ENCODE data around the gene EFNA5.

DNA sequence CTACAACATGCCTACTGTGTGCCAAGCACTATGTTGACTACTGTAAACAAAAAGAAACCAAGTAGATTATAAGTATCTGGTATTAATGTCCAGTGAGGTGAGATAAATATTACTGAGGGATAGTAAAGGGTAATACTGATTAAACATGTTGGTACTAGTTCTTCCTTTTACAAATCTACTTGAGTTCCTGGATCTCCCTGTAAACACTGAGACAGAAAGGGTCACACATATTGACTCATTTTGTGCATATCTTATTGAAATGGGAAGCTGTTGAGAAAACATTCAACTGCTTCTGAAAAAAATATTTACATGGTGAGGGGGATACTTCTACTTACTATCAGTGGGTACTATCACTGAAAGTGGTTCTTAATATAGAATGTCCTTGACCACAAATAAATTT is 24.3 kb downstream of the EFNA5 start:
- TF ChIP-seq, protein P1, sequence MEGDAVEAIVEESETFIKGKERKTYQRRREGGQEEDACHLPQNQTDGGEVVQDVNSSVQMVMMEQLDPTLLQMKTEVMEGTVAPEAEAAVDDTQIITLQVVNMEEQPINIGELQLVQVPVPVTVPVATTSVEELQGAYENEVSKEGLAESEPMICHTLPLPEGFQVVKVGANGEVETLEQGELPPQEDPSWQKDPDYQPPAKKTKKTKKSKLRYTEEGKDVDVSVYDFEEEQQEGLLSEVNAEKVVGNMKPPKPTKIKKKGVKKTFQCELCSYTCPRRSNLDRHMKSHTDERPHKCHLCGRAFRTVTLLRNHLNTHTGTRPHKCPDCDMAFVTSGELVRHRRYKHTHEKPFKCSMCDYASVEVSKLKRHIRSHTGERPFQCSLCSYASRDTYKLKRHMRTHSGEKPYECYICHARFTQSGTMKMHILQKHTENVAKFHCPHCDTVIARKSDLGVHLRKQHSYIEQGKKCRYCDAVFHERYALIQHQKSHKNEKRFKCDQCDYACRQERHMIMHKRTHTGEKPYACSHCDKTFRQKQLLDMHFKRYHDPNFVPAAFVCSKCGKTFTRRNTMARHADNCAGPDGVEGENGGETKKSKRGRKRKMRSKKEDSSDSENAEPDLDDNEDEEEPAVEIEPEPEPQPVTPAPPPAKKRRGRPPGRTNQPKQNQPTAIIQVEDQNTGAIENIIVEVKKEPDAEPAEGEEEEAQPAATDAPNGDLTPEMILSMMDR (IDR thresholded peaks at IDR 0.05): no peak
- no peak for TF ChIP-seq POLR2AphosphoS5 (IDR thresholded peaks at IDR 0.05)

Data from gastroesophageal sphincter (tissue), 3 donors.